ENCODE measurements around the gene FHIT.

DNA sequence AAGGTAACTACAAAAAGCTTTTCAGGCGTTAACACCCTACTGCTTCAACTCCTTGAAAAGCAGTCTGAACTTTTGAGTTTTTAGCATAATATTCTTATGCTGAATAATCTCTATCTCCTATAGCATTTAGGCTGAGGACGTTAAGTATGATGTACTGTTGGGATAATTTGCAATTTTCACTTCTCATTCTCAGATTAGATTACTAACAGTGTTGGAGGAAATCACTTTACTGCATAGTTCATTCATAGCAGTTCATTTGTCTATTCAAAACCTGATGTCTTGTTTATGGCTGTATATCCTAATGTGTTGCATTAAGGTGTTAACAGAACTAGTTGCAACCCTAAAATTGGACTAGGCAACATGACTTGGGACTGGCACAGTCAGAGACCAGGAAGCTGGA, 983.1 kb downstream of the FHIT start:
- TF ChIP-seq, protein P1, sequence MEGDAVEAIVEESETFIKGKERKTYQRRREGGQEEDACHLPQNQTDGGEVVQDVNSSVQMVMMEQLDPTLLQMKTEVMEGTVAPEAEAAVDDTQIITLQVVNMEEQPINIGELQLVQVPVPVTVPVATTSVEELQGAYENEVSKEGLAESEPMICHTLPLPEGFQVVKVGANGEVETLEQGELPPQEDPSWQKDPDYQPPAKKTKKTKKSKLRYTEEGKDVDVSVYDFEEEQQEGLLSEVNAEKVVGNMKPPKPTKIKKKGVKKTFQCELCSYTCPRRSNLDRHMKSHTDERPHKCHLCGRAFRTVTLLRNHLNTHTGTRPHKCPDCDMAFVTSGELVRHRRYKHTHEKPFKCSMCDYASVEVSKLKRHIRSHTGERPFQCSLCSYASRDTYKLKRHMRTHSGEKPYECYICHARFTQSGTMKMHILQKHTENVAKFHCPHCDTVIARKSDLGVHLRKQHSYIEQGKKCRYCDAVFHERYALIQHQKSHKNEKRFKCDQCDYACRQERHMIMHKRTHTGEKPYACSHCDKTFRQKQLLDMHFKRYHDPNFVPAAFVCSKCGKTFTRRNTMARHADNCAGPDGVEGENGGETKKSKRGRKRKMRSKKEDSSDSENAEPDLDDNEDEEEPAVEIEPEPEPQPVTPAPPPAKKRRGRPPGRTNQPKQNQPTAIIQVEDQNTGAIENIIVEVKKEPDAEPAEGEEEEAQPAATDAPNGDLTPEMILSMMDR (IDR thresholded peaks at IDR 0.05) = no peak
- TF ChIP-seq EZH2 (IDR thresholded peaks at IDR 0.05) = no peak

All from neural progenitor cell (in vitro differentiated cells).